COR-L47 (cell line): ENCODE results near the gene TJP2.
"Not testable (repeated sequence)": the region's sequence is repeated elsewhere in the genome, so short reads cannot be mapped to it uniquely, and the experiment has no call there.

Source experiments
- DNase-seq: peaks from one replicate; lab custom pipeline; 2025; lab: John Stamatoyannopoulos, UW

TJP2 gene

GRCh38 chr9:69158471-69158870 is 15.6 kb upstream of the TJP2 start:
- no peak for DNase-seq

- not testable (repeated sequence) for DNase-seq
These were observed 9.5 kb upstream of the TJP2 start for GRCh38 chr9:69164573-69164972.

DNA sequence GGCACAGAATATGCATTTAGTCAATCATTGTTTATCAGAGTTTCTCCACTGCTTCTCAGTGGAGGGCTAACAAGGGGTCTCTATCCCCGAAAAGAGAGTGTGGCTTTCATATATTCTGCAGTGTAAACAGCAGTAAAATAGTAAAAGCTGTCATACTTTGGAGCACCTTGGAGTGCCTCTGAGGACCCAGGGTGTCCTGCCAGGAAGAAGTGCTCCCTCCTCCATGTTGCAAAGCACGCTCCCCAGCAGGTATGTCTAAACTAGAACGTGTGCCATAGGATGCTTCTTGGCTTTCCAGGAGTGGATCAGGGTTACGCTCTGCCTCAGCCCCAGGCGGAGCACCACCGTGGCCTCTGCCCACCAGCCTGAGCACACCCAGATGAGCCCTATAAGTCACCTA is 8.5 kb upstream of the TJP2 start:
- DNase-seq, result no peak

GRCh38 chr9:69168709-69169217 is 5.3 kb upstream of the TJP2 start:
- peak; percentile 35 for DNase-seq

DNA sequence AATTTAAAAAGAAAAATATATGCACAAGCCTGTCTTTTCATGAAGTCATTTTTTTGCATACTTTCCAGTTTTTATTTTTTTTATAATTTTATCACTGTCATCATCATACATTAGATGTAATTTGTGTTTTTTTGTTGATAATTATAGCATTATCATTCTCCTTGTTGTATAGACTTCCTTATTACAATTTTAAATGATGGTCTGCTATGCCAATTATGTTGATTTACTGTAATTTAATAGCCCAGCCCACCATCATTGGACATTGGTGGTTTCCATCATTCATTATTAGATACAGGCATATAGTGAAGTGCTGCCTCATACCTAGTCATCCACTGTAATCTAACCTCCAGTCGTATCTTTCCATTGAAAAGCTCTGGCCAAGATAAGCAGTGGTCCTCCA is 3.8 kb upstream of the TJP2 start:
- no peak for DNase-seq

GRCh38 chr9:69171049-69171448 is 3.0 kb upstream of the TJP2 start:
- no peak for DNase-seq

- no peak for DNase-seq
These were observed 2.6 kb upstream of the TJP2 start for GRCh38 chr9:69171517-69171916.

GRCh38 chr9:69172895-69173294 is 1.2 kb upstream of the TJP2 start:
- DNase-seq, result no peak

- DNase-seq, result no peak
These were observed 583 bp upstream of the TJP2 start for GRCh38 chr9:69173497-69173890.

- DNase-seq, result peak; percentile 33
These were observed 763 bp downstream of the TJP2 start for GRCh38 chr9:69174616-69175463.

- DNase-seq, result no peak
These were observed 1.4 kb downstream of the TJP2 start for GRCh38 chr9:69175486-69175885.

DNA sequence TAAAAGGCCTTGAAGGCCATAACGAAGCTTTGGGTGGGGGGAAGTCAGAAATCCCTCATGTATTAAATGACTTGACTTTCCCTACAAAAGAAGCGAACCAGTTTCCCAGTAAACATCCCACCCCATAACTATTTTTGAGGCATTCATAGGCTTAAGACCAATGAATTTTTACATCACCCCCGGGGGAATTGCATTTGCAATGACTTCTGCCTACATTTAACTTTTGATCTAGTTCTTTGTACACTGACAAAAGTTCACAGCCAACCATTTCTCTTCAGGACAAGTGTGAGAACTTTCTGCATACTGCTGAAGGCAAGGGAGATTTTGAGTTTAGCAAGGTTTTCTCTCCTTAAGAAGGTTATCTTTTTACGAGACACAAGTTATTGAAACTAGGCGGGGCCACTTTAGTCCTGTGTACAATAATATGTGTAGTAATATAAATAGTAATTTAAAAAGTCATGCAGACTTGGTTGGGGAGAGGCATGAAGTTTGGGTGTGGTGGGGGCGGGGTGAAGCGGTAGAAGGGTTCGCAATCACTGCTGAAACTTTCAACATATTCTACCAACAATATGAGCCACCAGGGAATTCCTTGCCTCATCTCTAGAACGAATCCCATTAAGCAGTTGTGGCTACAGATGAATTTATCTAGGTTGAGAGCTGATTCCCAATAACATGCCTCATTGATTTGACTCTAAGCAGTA is 2.5 kb downstream of the TJP2 start:
- no peak for DNase-seq

- DNase-seq, result no peak
These were observed 4.5 kb downstream of the TJP2 start for GRCh38 chr9:69178583-69179011.

- no peak for DNase-seq
These were observed 5.0 kb downstream of the TJP2 start for GRCh38 chr9:69179037-69179436.

GRCh38 chr9:69180200-69180599 is 6.1 kb downstream of the TJP2 start:
- no peak for DNase-seq

DNA sequence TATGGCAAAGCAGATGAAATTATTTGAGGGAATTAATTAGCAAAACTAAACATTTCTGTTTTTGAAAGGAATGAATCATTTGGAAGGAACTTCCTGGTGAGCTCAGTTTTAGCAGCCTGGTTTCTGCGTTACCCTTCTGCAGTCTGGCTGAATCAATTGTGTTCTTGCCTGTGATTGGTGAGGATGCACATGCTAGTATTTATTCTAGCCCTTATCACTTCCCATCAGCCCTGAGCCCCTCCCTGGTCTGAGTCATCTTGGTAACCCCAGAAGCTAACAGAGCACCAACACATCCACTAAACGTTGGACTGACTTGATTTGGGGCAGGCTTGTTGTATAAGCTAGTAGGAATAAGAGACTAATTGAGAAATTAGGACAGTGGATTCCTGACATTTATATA is 6.6 kb downstream of the TJP2 start:
- DNase-seq, result no peak

GRCh38 chr9:69181908-69182353 is 7.9 kb downstream of the TJP2 start:
- no peak for DNase-seq

GRCh38 chr9:69184266-69184665 is 10.2 kb downstream of the TJP2 start:
- DNase-seq, result no peak

- no peak for DNase-seq
These were observed 12.9 kb downstream of the TJP2 start for GRCh38 chr9:69186841-69187611.

GRCh38 chr9:69188975-69189374 is 14.9 kb downstream of the TJP2 start:
- no peak for DNase-seq

DNA sequence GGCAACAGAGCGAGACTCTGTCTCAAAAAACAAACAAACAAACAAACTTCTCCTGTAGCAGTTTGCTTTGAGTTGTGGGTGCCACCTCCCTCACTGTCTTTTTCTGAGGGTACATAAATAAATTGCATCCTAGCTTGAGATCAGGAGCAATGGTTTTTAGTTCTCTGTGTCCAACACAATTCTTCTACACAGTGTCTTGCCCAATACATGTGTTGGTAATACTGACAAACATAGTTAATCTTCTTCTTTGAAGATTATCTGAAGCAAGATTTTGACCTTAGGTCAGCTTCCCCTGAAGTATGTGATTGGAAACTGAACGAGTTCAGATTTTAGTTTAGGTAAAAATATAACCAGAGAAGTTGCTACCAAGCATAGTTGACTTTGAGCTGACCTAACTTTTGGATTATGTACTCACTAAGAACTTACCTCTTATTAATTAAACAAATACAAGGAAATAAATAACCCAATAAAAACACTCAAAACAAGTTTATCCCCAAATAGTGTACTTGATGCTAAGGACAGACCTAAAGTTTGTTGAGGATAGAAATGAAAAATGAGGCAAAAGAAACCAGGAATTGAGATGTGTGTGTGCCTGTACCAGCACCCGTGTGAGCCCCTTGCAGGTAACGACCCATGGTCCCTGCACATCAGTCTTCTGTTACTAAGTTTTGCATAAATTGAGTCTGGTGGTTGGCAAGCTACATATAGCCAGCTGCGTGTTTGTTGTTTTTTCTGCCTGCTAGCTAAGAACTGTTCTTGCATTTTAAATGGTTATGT is 16.2 kb downstream of the TJP2 start:
- DNase-seq, result no peak

GRCh38 chr9:69190863-69191181 is 16.7 kb downstream of the TJP2 start:
- no peak for DNase-seq
